Measurements from ENCODE around the gene SORBS2. TPM values are rescaled to one million over a fixed set of nuclear protein-coding genes. Genes with fewer than 3 reads are reported as not detected.

SORBS2 gene
- total and polyA plus RNA-seq, 7 experiments from 2014 or later, result 0.21 to 1.4 TPM; not detected in 5

GRCh38 chr4:185826381-185826780 lies 14.4 kb upstream of the SORBS2 start:
- Histone ChIP-seq H3K4me3 (ENCODE audit: low read length) (no peak overlapping the region), H3K9me3 (ENCODE audit: control insufficient read depth in 2 of 3, low read length in 3 of 3) (no peaks in the 10 kb centered on the region), H3K27ac (ENCODE audit: low read depth, low read length) (no peak overlapping the region), H3K4me1 (ENCODE audit: control insufficient read depth in 2 of 2, insufficient read depth in 2 of 2, low read length in 2 of 2) (no peaks in the 10 kb centered on the region), H3K27me3 (ENCODE audit: control insufficient read depth in 2 of 2, insufficient read depth in 2 of 2, low read length in 2 of 2) (no peaks in the 10 kb centered on the region), H3K36me3 (ENCODE audit: control insufficient read depth in 2 of 3, insufficient read depth in 3 of 3, low read length in 3 of 3) (no peaks in the 10 kb centered on the region)
- Mint-ChIP-seq H3K4me1 (no peaks in the 10 kb centered on the region), H3K4me3 (no peak overlapping the region), H3K9me3 (peaks cover 0 to 11% (median 3%) of the 10 kb centered on the region in 11 donors), H3K27me3 (peaks cover 0 to 12% (median 4%) of the 10 kb centered on the region in 5 donors), H3K27ac (no peak overlapping the region), H3K36me3 (no peaks in the 10 kb centered on the region)
- ChIA-PET POLR2A (no interaction called here), CTCF (no interaction called here)
- intact Hi-C loops (cut with micrococcal nuclease), result no loop called here
- ATAC-seq (no peak), DNase-seq (no peak)

DNA sequence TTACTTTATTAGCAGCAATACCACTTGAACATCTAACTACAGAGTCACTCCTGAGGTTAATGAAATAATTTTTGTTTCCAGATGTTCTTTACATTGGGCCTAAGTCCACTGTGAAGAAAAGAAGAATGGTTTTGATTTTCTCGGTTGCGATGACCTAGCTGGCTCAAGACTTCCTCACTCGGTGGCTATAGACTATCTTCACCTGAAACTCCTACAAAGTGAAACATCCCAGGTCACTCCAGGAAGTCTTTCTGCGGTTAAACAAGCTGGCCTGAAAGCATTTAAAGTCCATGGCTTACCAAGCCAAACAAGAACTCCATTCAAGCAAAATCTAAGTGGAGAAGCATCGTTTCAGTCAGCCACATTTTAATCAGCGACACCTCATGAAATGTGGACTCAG lies 13.7 kb upstream of the SORBS2 start:
- H3K36me3 ChIP-seq (ENCODE audit: control insufficient read depth in 2 of 3, insufficient read depth in 3 of 3, low read length in 3 of 3), result no peaks in the 10 kb centered on the region
- POLR2A ChIA-PET, result no interaction called here
- no peak overlapping the region for H3K4me3 ChIP-seq (ENCODE audit: low read length)
- H3K9me3 Mint-ChIP-seq, result peaks cover 0 to 11% (median 2%) of the 10 kb centered on the region in 11 donors
- intact Hi-C loops (cut with micrococcal nuclease), result no loop called here
- H3K4me1 ChIP-seq (ENCODE audit: control insufficient read depth in 2 of 2, insufficient read depth in 2 of 2, low read length in 2 of 2), result no peaks in the 10 kb centered on the region
- CTCF ChIA-PET, result no interaction called here
- H3K4me3 Mint-ChIP-seq, result no peak overlapping the region
- H3K27ac Mint-ChIP-seq, result no peak overlapping the region
- no peaks in the 10 kb centered on the region for H3K36me3 Mint-ChIP-seq
- ATAC-seq, result no peak
- H3K4me1 Mint-ChIP-seq, result no peaks in the 10 kb centered on the region
- no peak overlapping the region for H3K27ac ChIP-seq (ENCODE audit: low read depth, low read length)
- DNase-seq, result no peak
- H3K9me3 ChIP-seq (ENCODE audit: control insufficient read depth in 2 of 3, low read length in 3 of 3), result no peaks in the 10 kb centered on the region
- H3K27me3 ChIP-seq (ENCODE audit: control insufficient read depth in 2 of 2, insufficient read depth in 2 of 2, low read length in 2 of 2), result no peaks in the 10 kb centered on the region
- peaks cover 0 to 10% (median 3%) of the 10 kb centered on the region in 5 donors for H3K27me3 Mint-ChIP-seq

DNA sequence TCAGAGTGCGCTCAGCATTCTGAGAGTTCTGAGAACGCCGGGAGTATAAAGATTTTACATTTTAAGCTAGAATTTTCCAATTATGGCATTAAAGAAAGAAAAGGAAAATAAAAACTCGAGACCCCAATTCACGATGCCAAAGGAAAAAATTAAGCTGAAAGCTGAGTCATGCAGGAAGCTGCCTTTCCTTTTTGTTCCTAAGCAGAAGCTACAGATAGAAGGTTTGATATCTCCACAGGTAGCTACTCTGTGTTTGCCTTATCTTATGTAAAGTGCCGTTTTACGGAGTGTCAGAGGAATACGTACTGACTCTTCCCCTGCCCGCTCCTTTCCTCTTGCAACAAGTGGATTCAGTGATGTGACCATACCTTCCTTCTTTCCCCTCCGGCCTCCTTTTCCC lies 10.8 kb upstream of the SORBS2 start:
- Mint-ChIP-seq H3K4me3 (no peak overlapping the region), H3K27ac (no peak overlapping the region), H3K9me3 (peaks cover 0 to 5% (median 0%) of the 10 kb centered on the region in 11 donors), H3K4me1 (no peaks in the 10 kb centered on the region), H3K27me3 (peaks cover 0 to 9% (median 3%) of the 10 kb centered on the region in 5 donors), H3K36me3 (no peaks in the 10 kb centered on the region)
- Histone ChIP-seq H3K27ac (ENCODE audit: low read depth, low read length) (no peak overlapping the region), H3K4me3 (ENCODE audit: low read length) (no peak overlapping the region), H3K27me3 (ENCODE audit: control insufficient read depth in 2 of 2, insufficient read depth in 2 of 2, low read length in 2 of 2) (no peaks in the 10 kb centered on the region), H3K4me1 (ENCODE audit: control insufficient read depth in 2 of 2, insufficient read depth in 2 of 2, low read length in 2 of 2) (no peaks in the 10 kb centered on the region), H3K9me3 (ENCODE audit: control insufficient read depth in 2 of 3, low read length in 3 of 3) (no peaks in the 10 kb centered on the region), H3K36me3 (ENCODE audit: control insufficient read depth in 2 of 3, insufficient read depth in 3 of 3, low read length in 3 of 3) (no peaks in the 10 kb centered on the region)
- no peak for ATAC-seq
- POLR2A ChIA-PET, result no interaction called here
- intact Hi-C loops (cut with micrococcal nuclease), result no loop called here
- CTCF ChIA-PET, result no interaction called here
- no peak for DNase-seq

GRCh38 chr4:185821029-185821419 lies 9.0 kb upstream of the SORBS2 start:
- no peaks in the 10 kb centered on the region for H3K9me3 ChIP-seq (ENCODE audit: control insufficient read depth in 2 of 3, low read length in 3 of 3)
- H3K4me3 Mint-ChIP-seq, result no peak overlapping the region
- no peaks in the 10 kb centered on the region for H3K4me1 Mint-ChIP-seq
- H3K36me3 Mint-ChIP-seq, result no peaks in the 10 kb centered on the region
- POLR2A ChIA-PET, result no interaction called here
- H3K27ac Mint-ChIP-seq, result no peak overlapping the region
- H3K9me3 Mint-ChIP-seq, result peaks cover 0 to 5% (median 0%) of the 10 kb centered on the region in 11 donors
- CTCF ChIA-PET, result no interaction called here
- intact Hi-C loops (cut with micrococcal nuclease), result no loop called here
- peaks cover 0 to 9% (median 3%) of the 10 kb centered on the region in 5 donors for H3K27me3 Mint-ChIP-seq
- H3K27me3 ChIP-seq (ENCODE audit: control insufficient read depth in 2 of 2, insufficient read depth in 2 of 2, low read length in 2 of 2), result no peaks in the 10 kb centered on the region
- no peak overlapping the region for H3K4me3 ChIP-seq (ENCODE audit: low read length)
- no peaks in the 10 kb centered on the region for H3K36me3 ChIP-seq (ENCODE audit: control insufficient read depth in 2 of 3, insufficient read depth in 3 of 3, low read length in 3 of 3)
- ATAC-seq (no peak), DNase-seq (no peak)
- no peak overlapping the region for H3K27ac ChIP-seq (ENCODE audit: low read depth, low read length)
- H3K4me1 ChIP-seq (ENCODE audit: control insufficient read depth in 2 of 2, insufficient read depth in 2 of 2, low read length in 2 of 2), result no peaks in the 10 kb centered on the region

GRCh38 chr4:185820146-185821028 lies 8.4 kb upstream of the SORBS2 start:
- H3K36me3 Mint-ChIP-seq, result no peaks in the 10 kb centered on the region
- no peaks in the 10 kb centered on the region for H3K9me3 ChIP-seq (ENCODE audit: control insufficient read depth in 2 of 3, low read length in 3 of 3)
- H3K4me1 Mint-ChIP-seq, result no peaks in the 10 kb centered on the region
- no peak for DNase-seq
- no peaks in the 10 kb centered on the region for H3K4me1 ChIP-seq (ENCODE audit: control insufficient read depth in 2 of 2, insufficient read depth in 2 of 2, low read length in 2 of 2)
- H3K36me3 ChIP-seq (ENCODE audit: control insufficient read depth in 2 of 3, insufficient read depth in 3 of 3, low read length in 3 of 3), result no peaks in the 10 kb centered on the region
- no peak for ATAC-seq
- intact Hi-C loops (cut with micrococcal nuclease), result no loop called here
- H3K4me3 Mint-ChIP-seq, result no peak overlapping the region
- H3K4me3 ChIP-seq (ENCODE audit: low read length), result no peak overlapping the region
- H3K27ac ChIP-seq (ENCODE audit: low read depth, low read length), result no peak overlapping the region
- ChIA-PET CTCF (no interaction called here), POLR2A (no interaction called here)
- H3K27me3 ChIP-seq (ENCODE audit: control insufficient read depth in 2 of 2, insufficient read depth in 2 of 2, low read length in 2 of 2), result no peaks in the 10 kb centered on the region
- H3K27ac Mint-ChIP-seq, result no peak overlapping the region
- peaks cover 0 to 5% (median 0%) of the 10 kb centered on the region in 11 donors for H3K9me3 Mint-ChIP-seq
- H3K27me3 Mint-ChIP-seq, result peaks cover 0 to 9% (median 3%) of the 10 kb centered on the region in 5 donors

DNA sequence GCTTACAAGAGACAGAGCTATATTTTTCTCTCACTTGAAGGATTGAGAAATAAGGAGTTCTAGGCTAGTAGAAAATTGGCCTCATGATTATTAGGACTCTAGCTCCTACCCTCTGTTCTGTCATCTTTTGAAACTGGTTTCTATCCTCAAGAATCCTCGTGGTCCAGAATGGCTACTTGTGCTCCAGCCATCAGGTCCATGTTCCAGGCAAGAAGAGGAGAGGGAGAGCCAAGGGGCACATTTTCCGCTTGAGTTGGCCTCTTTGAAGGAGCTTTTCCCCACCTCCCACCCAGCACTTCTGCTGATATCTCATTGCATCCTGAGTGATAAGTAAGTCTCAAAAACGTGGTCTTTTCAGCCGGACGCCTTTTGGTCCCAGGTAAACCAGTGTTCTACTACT lies 7.2 kb upstream of the SORBS2 start:
- Mint-ChIP-seq H3K27ac (no peak overlapping the region), H3K9me3 (peaks cover 0 to 5% (median 0%) of the 10 kb centered on the region in 11 donors), H3K4me3 (no peak overlapping the region), H3K27me3 (peaks cover 0 to 15% (median 8%) of the 10 kb centered on the region in 5 donors), H3K36me3 (no peaks in the 10 kb centered on the region), H3K4me1 (no peaks in the 10 kb centered on the region)
- no peaks in the 10 kb centered on the region for H3K27me3 ChIP-seq (ENCODE audit: control insufficient read depth in 2 of 2, insufficient read depth in 2 of 2, low read length in 2 of 2)
- POLR2A ChIA-PET, result no interaction called here
- ATAC-seq (no peak), DNase-seq (no peak)
- no peaks in the 10 kb centered on the region for H3K36me3 ChIP-seq (ENCODE audit: control insufficient read depth in 2 of 3, insufficient read depth in 3 of 3, low read length in 3 of 3)
- no peaks in the 10 kb centered on the region for H3K4me1 ChIP-seq (ENCODE audit: control insufficient read depth in 2 of 2, insufficient read depth in 2 of 2, low read length in 2 of 2)
- no peaks in the 10 kb centered on the region for H3K9me3 ChIP-seq (ENCODE audit: control insufficient read depth in 2 of 3, low read length in 3 of 3)
- no peak overlapping the region for H3K4me3 ChIP-seq (ENCODE audit: low read length)
- intact Hi-C loops (cut with micrococcal nuclease), result no loop called here
- CTCF ChIA-PET, result no interaction called here
- no peak overlapping the region for H3K27ac ChIP-seq (ENCODE audit: low read depth, low read length)

GRCh38 chr4:185817403-185817818 lies 5.4 kb upstream of the SORBS2 start:
- Mint-ChIP-seq H3K36me3 (no peaks in the 10 kb centered on the region), H3K4me3 (no peak overlapping the region), H3K9me3 (peaks cover 0 to 5% (median 0%) of the 10 kb centered on the region in 11 donors), H3K27me3 (peaks cover 0 to 26% (median 17%) of the 10 kb centered on the region in 5 donors), H3K27ac (no peak overlapping the region), H3K4me1 (no peaks in the 10 kb centered on the region)
- no peaks in the 10 kb centered on the region for H3K36me3 ChIP-seq (ENCODE audit: control insufficient read depth in 2 of 3, insufficient read depth in 3 of 3, low read length in 3 of 3)
- no peak overlapping the region for H3K4me3 ChIP-seq (ENCODE audit: low read length)
- ChIA-PET POLR2A (no interaction called here), CTCF (no interaction called here)
- ATAC-seq (no peak), DNase-seq (no peak)
- intact Hi-C loops (cut with micrococcal nuclease), result no loop called here
- no peaks in the 10 kb centered on the region for H3K27me3 ChIP-seq (ENCODE audit: control insufficient read depth in 2 of 2, insufficient read depth in 2 of 2, low read length in 2 of 2)
- no peaks in the 10 kb centered on the region for H3K9me3 ChIP-seq (ENCODE audit: control insufficient read depth in 2 of 3, low read length in 3 of 3)
- no peak overlapping the region for H3K27ac ChIP-seq (ENCODE audit: low read depth, low read length)
- no peaks in the 10 kb centered on the region for H3K4me1 ChIP-seq (ENCODE audit: control insufficient read depth in 2 of 2, insufficient read depth in 2 of 2, low read length in 2 of 2)
